ENCODE data around the gene COL11A2. TPM values are rescaled to one million over a fixed set of nuclear protein-coding genes. Genes with fewer than 3 reads are reported as not detected.

The COL11A2 gene
- total RNA-seq, 4 donors from 2014 or later = 0.23 to 0.61 (median 0.41) TPM

- Histone ChIP-seq H3K9me3 (no peaks in the 10 kb centered on the region), H3K27me3 (peaks cover 0 to 8% (median 0%) of the 10 kb centered on the region in 4 donors), H3K36me3 (no peaks in the 10 kb centered on the region), H3K4me1 (no peaks in the 10 kb centered on the region), H3K4me3 (no peak overlapping the region), H3K27ac (no peak overlapping the region)
- intact Hi-C loops (cut with DNase I) = no loop called here
- 85 to 90% methylated on average over 7 of the region's 7 CpGs for WGBS, 2 donors
- DNase-seq = no peak
- TF ChIP-seq, protein P1, sequence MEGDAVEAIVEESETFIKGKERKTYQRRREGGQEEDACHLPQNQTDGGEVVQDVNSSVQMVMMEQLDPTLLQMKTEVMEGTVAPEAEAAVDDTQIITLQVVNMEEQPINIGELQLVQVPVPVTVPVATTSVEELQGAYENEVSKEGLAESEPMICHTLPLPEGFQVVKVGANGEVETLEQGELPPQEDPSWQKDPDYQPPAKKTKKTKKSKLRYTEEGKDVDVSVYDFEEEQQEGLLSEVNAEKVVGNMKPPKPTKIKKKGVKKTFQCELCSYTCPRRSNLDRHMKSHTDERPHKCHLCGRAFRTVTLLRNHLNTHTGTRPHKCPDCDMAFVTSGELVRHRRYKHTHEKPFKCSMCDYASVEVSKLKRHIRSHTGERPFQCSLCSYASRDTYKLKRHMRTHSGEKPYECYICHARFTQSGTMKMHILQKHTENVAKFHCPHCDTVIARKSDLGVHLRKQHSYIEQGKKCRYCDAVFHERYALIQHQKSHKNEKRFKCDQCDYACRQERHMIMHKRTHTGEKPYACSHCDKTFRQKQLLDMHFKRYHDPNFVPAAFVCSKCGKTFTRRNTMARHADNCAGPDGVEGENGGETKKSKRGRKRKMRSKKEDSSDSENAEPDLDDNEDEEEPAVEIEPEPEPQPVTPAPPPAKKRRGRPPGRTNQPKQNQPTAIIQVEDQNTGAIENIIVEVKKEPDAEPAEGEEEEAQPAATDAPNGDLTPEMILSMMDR (IDR thresholded peaks at IDR 0.05) = no peak
- TF ChIP-seq POLR2A (IDR thresholded peaks at IDR 0.05) = no peak
Measured at GRCh38 chr6:33176906-33177305, 15.4 kb downstream of the COL11A2 start.

GRCh38 chr6:33175436-33176069, 16.7 kb downstream of the COL11A2 start:
- Histone ChIP-seq H3K27ac (no peak overlapping the region), H3K9me3 (no peaks in the 10 kb centered on the region), H3K36me3 (no peaks in the 10 kb centered on the region), H3K27me3 (peaks cover 0 to 8% (median 0%) of the 10 kb centered on the region in 4 donors), H3K4me1 (no peaks in the 10 kb centered on the region), H3K4me3 (no peak overlapping the region)
- intact Hi-C loops (cut with DNase I) = no loop called here
- DNase-seq = no peak
- TF ChIP-seq, protein P1 (IDR thresholded peaks at IDR 0.05) = no peak
- TF ChIP-seq POLR2A (IDR thresholded peaks at IDR 0.05) = no peak
- 72% methylated on average over 6 of the region's 10 CpGs; no CpG with 5 or more reads in 1 of the 2 donors for WGBS, 2 donors

DNA sequence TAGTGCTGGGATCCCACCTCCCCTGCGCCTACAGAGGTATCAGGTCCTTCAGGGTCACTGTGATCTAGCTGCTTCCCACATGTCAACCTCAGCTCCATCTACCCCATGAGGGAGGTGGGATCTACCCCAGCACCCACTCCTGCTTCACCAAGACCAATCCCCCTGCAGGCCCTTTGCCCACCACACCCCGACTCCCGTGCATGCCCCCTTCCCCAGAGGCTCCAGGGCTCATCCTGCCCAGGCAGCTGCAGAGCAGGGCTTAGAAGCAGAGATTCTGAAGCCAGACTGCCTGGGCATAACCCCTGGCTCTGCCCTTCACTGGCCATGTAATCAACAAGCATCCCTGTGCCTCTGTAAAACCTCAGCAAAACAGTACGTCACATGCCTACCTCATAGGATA, 17.5 kb downstream of the COL11A2 start:
- H3K4me3 ChIP-seq = no peak overlapping the region
- no peak overlapping the region for H3K27ac ChIP-seq
- WGBS, 2 donors = 83 to 85% methylated on average over 1 to 2 of the region's 4 CpGs
- DNase-seq = no peak
- no peak for TF ChIP-seq POLR2A (IDR thresholded peaks at IDR 0.05)
- TF ChIP-seq, protein P1 (IDR thresholded peaks at IDR 0.05) = no peak
- intact Hi-C loops (cut with DNase I) = no loop called here
- H3K27me3 ChIP-seq = peaks cover 0 to 8% (median 0%) of the 10 kb centered on the region in 4 donors
- H3K9me3 ChIP-seq = no peaks in the 10 kb centered on the region
- no peaks in the 10 kb centered on the region for H3K36me3 ChIP-seq
- H3K4me1 ChIP-seq = no peaks in the 10 kb centered on the region

GRCh38 chr6:33173535-33174180, 18.6 kb downstream of the COL11A2 start:
- H3K4me3 ChIP-seq = no peak overlapping the region
- WGBS, 2 donors = 65 to 81% methylated on average over 3 to 5 of the region's 11 CpGs
- no peak overlapping the region for H3K27ac ChIP-seq
- H3K4me1 ChIP-seq = no peaks in the 10 kb centered on the region
- no peaks in the 10 kb centered on the region for H3K9me3 ChIP-seq
- H3K36me3 ChIP-seq = no peaks in the 10 kb centered on the region
- intact Hi-C loops (cut with DNase I) = no loop called here
- H3K27me3 ChIP-seq = peaks cover 0 to 8% (median 0%) of the 10 kb centered on the region in 4 donors
- no peak for DNase-seq
- TF ChIP-seq, protein P1 (IDR thresholded peaks at IDR 0.05) = no peak
- TF ChIP-seq POLR2A (IDR thresholded peaks at IDR 0.05) = no peak
